GM18508 (cell line): Measurements from ENCODE around the gene DHX35.

ENCODE experiments used
- ATAC-seq: cut with Tn5 transposase; IDR thresholded peaks from one replicate; pipeline ENCODE4 v1.9.1; 2021; ENCODE audit warnings: moderate number of reproducible peaks; ENCODE audit not compliant: insufficient read depth, unreplicated experiment

DHX35 gene

GRCh38 chr20:38962044-38962927, at the start of gene DHX35:
DHX35 (plus strand) TSS chr20:38962344; CDS start chr20:38962368, 24 bp downstream.
- peak; percentile 53 for ATAC-seq

- no peak for ATAC-seq
These were observed 46.8 kb upstream of the DHX35 start for GRCh38 chr20:38915355-38915754.

- no peak for ATAC-seq
These were observed 44.5 kb upstream of the DHX35 start for GRCh38 chr20:38917657-38918056.

- ATAC-seq, result no peak
These were observed 44.0 kb upstream of the DHX35 start for GRCh38 chr20:38918172-38918571.

- no peak for ATAC-seq
These were observed 42.5 kb upstream of the DHX35 start for GRCh38 chr20:38919683-38920082.

- no peak for ATAC-seq
These were observed 41.7 kb upstream of the DHX35 start for GRCh38 chr20:38920411-38920810.

- ATAC-seq, result no peak
These were observed 41.3 kb upstream of the DHX35 start for GRCh38 chr20:38920851-38921250.

GRCh38 chr20:38924718-38925117, 37.4 kb upstream of the DHX35 start:
- no peak for ATAC-seq

GRCh38 chr20:38926142-38926933, 35.8 kb upstream of the DHX35 start, which contains the start of gene FAM83D:
FAM83D (plus strand) TSS chr20:38926417; CDS start chr20:38926443, 26 bp downstream.
- peak; percentile 69 for ATAC-seq

GRCh38 chr20:38926934-38927616, 35.1 kb upstream of the DHX35 start:
- no peak for ATAC-seq

- ATAC-seq, result no peak
These were observed 34.1 kb upstream of the DHX35 start for GRCh38 chr20:38927902-38928578.

GRCh38 chr20:38930242-38930569, 31.9 kb upstream of the DHX35 start:
- no peak for ATAC-seq

- ATAC-seq, result no peak
These were observed 30.2 kb upstream of the DHX35 start for GRCh38 chr20:38931984-38932383.

GRCh38 chr20:38932457-38933120, 29.6 kb upstream of the DHX35 start:
- no peak for ATAC-seq

- no peak for ATAC-seq
These were observed 27.6 kb upstream of the DHX35 start for GRCh38 chr20:38934530-38934929.

GRCh38 chr20:38935285-38935684, 26.9 kb upstream of the DHX35 start:
- no peak for ATAC-seq

- ATAC-seq, result no peak
These were observed 26.2 kb upstream of the DHX35 start for GRCh38 chr20:38935967-38936407.

GRCh38 chr20:38937000-38937399, 25.1 kb upstream of the DHX35 start:
- no peak for ATAC-seq

GRCh38 chr20:38937978-38938473, 24.1 kb upstream of the DHX35 start:
- ATAC-seq, result no peak
